ENCODE results near the gene ANKRD60.

The ANKRD60 gene

DNA sequence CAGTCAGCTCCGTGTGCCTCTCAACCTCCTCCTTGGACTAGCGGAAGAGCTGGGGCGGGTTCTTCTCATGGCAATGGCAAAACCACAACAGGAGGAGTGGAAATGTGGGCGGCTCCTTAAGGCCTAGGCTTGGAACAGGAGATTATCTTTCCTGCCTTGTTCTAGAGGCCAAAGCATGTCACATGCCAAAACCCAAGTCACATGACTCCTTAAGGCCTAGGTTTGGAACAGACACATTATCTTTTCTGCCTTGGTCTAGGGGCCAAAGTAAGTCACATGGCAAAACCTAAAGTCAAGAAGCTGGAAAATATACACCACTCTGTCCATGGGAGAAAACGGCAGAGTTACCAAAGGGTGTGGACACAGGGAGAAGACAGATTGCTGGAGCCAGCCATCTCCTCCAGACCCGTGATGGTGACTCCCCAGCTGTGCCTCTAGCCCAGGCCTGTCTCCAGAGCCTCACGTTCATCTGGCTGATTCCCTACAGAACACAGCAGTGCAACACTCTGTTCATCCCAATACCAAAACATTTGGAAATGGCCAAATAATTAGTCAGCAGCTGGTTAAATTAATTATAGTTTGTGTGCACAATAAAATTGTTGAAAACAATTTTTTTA lies 34.2 kb downstream of the ANKRD60 start:
- DNase-seq (ENCODE audit: low spot score), result no peak

DNA sequence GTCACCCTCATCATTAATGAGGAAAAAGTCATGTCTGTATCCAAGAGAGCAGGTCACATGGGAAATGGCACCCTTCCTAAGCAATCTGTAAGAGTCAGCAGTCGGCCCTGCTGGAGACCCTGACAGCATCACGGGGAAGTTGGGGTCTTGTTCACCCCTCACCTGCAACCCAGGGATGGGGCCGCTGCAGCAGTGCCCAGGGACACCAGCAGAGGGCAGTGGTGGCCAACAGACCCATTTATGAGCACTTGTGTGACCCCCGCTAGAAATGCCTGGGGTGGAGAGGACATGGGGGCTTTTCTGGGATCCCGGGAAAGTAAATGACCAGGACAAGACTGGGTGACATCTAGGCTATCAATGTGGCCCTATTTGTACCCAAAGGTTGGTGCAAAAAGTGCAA lies 35.9 kb downstream of the ANKRD60 start:
- DNase-seq (ENCODE audit: low spot score), result peak; percentile 14

DNA sequence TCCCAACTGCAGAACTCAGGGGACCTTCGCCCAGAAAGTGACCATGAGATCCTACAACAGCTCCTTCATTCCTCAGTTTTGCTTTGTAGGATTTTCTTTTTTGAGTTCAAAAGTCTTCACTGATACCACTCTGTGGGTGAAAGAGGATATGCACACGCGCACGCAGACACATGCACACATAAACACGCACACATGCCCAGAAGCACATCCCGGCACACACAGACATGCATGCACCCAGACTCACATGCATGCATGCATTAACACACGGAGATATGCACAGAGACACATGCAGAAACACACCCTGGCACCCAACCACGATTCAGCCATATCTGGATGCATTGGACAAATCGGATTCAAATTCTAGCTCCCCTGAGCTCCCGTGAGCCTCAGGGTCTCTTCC lies 36.4 kb downstream of the ANKRD60 start:
- no peak for DNase-seq (ENCODE audit: low spot score)

DNA sequence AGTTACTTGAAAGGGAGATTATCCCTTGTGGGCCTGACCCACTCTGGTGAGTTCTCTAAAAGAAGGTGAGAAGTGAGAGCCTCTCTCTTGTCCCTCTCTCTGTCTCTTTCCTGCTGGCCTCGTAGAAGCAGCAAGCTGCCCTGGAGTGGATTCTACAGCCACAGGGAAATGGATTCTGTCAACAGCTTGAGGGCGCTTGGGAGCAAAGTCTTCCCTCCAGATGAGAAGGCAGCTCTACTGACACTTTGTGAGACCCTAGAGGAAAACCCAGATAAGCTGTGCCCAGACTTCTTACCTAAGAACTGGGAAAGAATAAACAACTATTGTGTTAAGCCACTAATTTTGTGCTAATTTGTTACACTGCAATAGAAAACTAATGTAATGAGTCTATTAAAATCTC lies 39.9 kb downstream of the ANKRD60 start:
- DNase-seq (ENCODE audit: low spot score), result no peak

DNA sequence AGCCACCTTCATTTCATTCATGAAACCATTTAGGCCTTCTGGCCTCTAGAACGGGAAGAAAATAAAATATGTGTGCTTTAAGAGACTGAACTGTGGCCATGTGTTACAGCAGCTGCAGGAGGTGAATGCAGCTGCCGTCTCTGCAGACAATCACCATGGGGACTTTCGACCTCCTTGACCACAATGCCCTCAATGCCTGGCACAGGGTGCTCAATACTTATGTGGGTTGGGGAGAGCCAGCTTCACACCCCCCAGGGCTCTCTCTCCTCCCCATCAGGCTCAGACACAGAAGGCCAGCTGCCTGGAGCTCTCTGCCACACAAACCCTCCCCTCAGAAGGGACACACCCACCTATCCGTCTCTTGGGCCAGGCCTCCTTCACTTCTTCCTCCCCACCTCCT lies 43.5 kb downstream of the ANKRD60 start:
- DNase-seq (ENCODE audit: low spot score), result no peak

DNA sequence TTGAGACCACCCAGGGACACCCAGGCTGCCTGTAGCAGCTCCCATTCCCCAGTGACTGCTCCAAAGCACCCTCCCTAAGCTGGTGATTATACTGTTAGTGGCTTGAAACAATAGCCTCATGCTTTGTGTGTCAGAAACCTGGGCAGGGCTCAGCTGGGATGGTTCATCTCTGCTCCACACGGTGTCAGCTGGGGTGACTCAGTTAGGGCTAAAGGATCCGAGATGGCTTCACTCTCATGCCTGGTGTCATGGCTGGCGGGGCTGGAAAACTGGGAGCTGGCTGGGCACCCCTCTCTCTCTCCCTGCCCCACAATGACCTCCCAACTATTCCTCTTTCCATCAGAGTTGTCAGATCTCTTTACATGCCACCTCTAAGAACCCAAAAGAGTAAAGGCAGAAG lies 44.4 kb downstream of the ANKRD60 start:
- no peak for DNase-seq (ENCODE audit: low spot score)

DNA sequence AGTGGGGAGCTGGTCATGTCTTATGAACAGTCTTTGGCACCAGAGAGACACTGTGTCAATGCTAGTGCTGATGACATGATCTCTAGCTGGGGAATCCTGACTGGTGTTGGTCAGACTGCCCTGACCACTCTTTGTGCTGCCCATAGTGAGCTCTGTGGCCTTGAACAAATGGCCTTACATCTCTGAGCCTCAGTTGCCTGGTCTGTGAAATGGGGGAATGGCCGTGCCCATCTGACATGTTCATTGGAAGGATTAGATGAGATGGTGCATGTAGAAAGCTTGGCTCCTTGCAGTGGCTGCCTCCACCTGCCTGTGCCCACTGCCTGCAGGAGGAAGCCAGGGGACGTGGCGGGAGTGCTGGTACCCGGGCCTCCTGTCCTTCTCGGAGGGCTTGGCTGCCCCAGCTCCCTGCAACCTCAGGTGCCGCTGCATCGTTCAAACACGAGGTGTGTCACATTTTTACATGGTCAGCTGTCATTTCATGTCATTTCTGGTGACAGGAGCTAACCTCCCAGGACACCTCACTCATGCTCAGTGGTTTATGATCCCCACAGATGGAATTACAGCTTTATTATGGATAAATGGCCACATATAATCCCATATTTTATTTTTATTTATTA lies 45.8 kb downstream of the ANKRD60 start:
- DNase-seq (ENCODE audit: low spot score), result no peak

DNA sequence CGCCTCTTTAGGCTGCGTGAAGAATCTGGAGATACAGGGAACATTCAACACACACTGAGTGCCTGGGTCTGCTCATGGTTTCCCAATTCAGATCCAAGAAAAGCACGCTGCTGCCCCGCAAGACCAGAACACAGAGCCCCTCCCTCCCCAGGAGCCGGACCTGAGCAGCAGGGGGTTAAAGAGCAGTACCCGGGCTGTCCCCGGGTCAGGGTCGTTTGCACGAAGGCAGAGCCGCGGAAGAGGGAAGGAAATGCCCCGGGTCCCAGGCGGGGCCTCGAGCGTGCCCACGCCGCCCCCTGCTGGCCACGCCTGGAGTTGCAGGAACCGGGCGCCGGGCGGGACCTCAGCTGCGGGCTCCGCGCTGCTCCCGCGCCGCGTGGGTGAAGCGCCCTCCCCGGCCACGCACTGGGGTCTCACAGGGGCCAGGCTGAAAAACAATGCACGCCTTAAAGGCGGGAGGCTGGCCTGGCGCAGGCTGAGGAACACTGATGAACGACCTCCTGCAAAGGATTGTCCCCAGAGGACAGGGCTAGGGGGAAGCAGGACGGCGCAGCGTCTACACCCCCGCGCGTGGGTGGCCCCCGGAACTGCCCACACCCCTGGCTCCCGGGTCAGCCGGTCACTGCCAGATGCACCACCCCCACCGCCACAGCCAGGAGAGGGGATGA lies 48.9 kb downstream of the ANKRD60 start:
- DNase-seq (ENCODE audit: low spot score), result peak; percentile 49

DNA sequence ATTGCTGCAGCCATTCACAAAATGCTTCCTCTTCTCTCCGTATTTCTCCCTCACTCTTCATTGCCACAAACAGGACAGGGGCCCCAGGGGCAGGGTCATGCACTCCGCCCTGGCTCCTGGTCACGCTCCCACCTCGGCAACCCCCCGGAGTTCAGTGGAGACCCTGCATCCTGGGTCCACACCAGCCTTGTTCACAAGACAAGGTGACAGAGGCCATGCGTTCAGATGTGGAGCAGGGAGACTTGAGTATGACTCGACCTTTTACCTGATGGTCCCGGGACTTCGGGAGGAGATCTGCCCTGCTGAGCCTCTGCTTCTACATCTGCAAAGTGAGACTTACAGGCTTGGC lies 49.4 kb downstream of the ANKRD60 start:
- no peak for DNase-seq (ENCODE audit: low spot score)

DNA sequence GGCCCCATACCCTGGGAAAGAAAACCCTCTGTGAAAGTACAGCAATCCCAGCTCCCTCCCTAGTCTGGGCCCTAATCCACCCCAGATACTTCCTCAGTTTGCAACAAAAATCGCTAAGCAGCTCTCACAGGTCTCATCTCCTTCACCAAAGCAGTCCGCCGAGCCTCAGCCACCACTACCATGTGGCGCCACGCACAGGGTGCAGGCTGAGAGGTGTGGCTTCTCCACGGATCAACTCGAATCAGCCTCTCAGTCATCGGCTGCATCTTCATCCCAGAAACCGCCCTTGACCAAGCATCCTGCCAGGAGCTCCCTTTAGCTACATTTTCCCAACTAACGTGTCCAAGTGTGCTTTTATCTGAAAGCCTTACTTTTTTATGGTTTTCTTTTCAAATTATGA lies 50.7 kb downstream of the ANKRD60 start:
- no peak for DNase-seq (ENCODE audit: low spot score)

DNA sequence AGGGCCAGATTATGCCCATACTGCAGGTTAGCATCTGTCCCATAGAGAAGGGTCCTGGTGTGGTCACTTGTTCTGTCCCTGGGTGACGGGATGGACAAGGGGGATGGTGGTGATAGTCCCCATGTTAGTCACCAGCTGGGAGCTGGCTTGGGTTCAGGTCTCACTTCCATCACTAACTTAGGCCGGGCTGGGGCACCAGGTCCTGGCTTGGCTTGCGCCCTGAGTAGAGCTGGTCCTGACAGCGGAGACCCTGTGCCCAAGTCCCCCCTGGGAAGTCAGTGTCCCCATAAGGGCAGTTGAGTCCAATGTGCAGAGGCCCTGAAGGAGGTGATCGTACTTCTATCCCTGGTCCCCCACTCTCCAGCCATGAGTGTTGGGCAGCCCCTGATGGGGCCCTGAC lies 52.6 kb downstream of the ANKRD60 start:
- DNase-seq (ENCODE audit: low spot score), result no peak

DNA sequence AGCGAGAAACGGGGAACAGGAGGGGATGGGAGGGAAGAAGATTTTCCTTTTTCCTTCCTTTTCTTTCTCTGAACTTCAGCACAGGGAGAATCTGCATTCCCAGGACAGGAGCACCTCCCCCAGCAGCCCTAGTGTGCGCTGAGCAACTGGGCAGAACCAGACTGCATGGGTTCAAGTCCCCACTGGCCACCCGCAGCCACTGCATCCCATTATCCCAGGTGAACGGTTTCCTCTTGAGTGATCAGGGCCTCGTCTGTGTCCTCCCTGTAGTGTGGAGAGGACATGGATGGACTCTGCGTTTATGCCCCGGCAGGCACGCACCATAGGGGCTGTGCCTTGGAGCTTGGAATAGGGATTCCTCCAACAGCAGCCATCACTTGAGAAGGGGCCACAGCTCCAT lies 53.0 kb downstream of the ANKRD60 start:
- no peak for DNase-seq (ENCODE audit: low spot score)

DNA sequence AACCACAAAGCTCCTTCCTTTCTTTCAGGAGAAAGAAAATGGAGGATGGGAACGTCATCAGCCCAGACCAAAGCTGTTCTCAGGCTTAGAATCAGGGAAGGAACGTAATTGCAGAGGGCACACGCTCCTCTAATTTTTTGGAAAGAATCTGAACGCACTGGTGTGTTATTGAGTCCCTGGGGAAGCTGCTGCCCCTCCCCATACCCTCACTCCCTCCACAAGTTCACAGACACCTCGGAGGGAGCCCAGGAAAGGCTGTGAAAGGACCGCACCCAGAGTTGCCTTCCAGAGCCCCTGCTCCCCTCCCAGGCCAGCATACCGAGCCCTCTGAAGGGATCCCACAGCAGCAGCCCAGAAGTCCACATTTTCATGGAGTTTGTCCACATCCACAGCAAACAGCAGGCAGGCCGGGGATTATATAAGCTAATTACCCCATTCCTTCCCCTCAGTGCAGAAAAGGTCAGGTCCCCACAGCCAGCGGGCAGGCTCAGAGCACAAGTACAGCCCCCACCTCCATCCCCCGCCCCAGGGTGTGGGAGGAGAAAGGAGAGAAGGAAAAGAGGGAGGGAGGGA lies 53.7 kb downstream of the ANKRD60 start:
- no peak for DNase-seq (ENCODE audit: low spot score)

DNA sequence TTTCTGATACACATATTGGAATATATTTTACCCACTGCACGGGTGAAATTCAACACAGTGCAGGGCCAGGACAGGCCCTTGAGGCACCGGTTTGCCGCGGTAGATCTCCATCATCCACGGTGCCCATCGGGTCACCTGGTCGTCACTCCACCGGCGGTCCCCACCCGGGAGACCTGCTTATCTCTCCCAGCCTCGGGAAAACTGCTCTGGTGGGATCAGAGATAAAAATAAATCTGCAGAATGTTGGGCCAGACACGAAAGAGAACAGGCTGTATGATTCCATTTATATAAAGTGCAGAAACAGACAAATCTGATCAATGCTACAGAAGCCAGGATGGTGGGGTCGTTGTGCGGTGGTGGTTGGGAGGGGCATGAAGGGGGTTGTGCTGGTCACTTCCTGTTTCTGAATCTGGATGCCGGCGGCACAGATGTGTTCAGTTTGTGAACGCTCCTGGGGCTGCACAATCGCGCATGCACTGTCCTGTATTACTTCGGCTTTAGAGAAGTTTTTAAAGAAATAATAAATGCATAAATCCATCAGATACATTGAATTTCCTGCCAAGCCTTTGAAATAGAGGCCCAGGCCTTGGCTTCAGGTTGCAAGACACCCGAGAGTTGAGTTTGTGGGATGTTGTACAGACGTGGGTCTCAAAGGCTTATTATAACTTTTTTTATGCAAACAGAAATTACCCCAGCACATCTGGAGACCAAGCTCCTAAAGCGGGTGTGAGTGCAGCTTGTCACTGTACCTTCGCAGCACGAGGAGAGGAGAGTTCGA lies 54.3 kb downstream of the ANKRD60 start:
- no peak for DNase-seq (ENCODE audit: low spot score)

DNA sequence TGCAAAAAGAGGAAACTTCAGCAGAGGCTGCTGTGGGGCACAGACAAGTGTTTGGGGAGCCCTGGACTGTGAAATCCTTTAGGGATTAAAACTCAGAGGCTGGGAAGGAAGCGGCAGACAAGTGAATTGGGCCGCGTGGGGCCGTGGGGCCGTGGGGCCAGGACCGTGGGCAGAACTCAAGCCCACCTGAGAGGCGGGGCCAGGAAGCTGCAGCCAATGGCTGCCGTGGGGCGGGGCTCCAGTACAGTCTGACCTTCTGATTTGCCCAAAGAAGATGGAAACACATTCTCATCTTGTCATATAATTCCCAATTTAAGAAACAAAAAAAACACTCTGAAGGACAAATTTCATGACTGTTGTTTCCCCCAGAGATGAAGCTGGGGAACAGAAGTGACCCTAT lies 55.4 kb downstream of the ANKRD60 start:
- DNase-seq (ENCODE audit: low spot score), result no peak

DNA sequence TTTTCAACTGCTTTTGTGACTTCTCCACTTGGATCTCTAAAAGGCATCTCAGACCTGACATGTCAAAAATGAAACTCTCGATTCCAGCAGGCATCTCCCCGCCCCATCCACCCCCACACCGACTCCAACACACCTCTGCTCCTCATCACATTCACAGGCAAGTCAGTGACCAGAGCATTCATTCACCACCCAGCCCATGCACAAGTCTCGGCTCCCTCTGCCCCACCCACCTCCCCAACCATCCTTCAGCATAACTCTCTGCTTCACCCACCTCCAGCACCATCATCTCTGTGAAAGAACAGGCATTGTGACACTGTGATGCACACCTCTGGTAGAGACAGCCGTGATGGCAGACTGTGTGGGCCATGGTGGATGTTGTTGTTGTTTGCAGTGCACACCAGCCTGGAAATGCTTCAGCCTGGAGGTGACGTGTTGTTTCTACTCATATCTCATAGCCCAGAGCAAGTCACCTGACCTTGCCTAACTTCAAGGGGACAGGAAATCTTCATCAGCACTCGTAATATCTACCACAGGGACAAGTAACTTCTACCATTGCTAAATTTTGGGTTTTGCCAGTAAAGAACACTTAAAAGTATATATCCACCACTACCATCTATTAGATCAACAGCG lies 56.5 kb downstream of the ANKRD60 start:
- no peak for DNase-seq (ENCODE audit: low spot score)

DNA sequence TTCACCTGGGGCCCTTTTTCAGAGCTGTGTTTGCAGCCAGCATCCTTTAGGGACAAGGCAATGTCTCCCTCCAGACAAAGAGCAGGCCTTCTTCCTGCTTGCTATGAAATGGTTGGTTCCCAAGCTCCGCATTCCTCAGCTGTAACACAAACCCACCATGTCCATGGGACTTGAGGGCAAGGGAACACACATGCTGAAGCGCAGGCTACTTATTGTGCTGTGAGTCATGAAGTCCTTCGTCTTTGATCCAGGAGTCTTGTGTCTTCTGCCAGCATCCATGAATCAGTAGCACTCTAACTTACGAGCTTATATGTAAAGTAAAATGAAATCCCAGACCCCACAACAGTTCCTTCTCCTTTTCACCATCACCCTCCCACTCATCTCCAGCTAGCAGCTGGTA lies 59.0 kb downstream of the ANKRD60 start:
- no peak for DNase-seq (ENCODE audit: low spot score)

DNA sequence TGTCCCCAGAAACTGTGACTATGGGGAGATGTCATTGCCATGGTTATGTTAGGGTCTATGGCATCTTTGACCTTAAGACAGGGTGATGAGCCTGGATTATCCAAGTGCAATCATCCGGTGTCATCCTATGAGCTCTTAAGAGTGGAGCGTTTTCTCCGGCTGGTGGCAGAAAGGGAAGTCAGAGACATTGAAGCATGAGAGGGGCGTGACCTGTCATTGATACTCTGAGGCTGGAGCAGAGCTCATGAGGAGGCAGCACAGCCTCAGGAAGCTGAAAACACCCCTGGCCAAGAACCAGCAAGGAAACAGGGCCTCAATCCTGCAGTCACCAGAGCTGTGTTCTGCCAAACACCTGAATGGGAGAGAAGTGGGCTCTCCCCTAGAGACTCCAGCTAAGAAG lies 59.6 kb downstream of the ANKRD60 start:
- no peak for DNase-seq (ENCODE audit: low spot score)

DNA sequence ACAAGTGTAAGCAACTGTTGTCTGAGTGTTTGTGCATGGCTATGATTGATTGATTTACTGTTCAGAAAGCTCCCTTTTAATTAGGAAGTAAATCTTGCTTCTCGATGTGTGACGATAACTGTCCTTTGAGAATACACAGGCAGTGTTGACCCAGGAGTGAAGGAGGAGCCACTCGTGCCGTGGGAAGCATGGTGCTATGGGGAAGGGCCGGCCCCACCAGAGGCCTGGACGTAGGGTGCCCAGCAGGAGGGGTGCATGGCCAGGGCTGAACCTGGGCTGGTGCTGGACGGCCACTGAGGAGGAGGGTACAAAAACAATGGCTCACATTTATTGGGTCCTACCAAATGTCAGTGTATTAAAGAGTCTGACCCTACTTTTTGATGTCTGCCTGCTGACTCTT lies 60.7 kb downstream of the ANKRD60 start:
- no peak for DNase-seq (ENCODE audit: low spot score)

All from hematopoietic multipotent progenitor cell treated with erythropoietin and hydrocortisone succinate and interleukin-3 and kit ligand, for 15 days (in vitro differentiated cells).